ENCODE data around the gene SS18L1. TPM values are rescaled to one million over a fixed set of nuclear protein-coding genes. Genes with fewer than 3 reads are reported as not detected.

SS18L1 gene
- total RNA-seq, 1 donor from 2014 or later: 19.3 TPM

GRCh38 chr20:62151835-62152364 lies 8.3 kb downstream of the SS18L1 start:
- DNase-seq (ENCODE audit: low read depth): no peak

- DNase-seq (ENCODE audit: low read depth): no peak
These were observed 12.1 kb downstream of the SS18L1 start for GRCh38 chr20:62155428-62156253.

GRCh38 chr20:62156254-62156556 lies 12.6 kb downstream of the SS18L1 start:
- DNase-seq (ENCODE audit: low read depth): no peak

- peak; percentile 48 for DNase-seq (ENCODE audit: low read depth)
These were observed 13.2 kb downstream of the SS18L1 start for GRCh38 chr20:62156592-62157386.

GRCh38 chr20:62157387-62158087 lies 14.0 kb downstream of the SS18L1 start:
- no peak for DNase-seq (ENCODE audit: low read depth)

GRCh38 chr20:62158088-62158400 lies 14.5 kb downstream of the SS18L1 start:
- DNase-seq (ENCODE audit: low read depth): no peak

GRCh38 chr20:62158541-62158940 lies 15.0 kb downstream of the SS18L1 start:
- no peak for DNase-seq (ENCODE audit: low read depth)

GRCh38 chr20:62159052-62159451 lies 15.5 kb downstream of the SS18L1 start:
- no peak for DNase-seq (ENCODE audit: low read depth)

GRCh38 chr20:62159839-62160238 lies 16.3 kb downstream of the SS18L1 start:
- peak; percentile 71 for DNase-seq (ENCODE audit: low read depth)

- no peak for DNase-seq (ENCODE audit: low read depth)
These were observed 16.7 kb downstream of the SS18L1 start for GRCh38 chr20:62160253-62160652.

GRCh38 chr20:62160876-62161275 lies 17.3 kb downstream of the SS18L1 start:
- no peak for DNase-seq (ENCODE audit: low read depth)

- DNase-seq (ENCODE audit: low read depth): peak; percentile 33
These were observed 17.8 kb downstream of the SS18L1 start for GRCh38 chr20:62161347-62161746.

GRCh38 chr20:62162765-62163484 lies 19.4 kb downstream of the SS18L1 start:
- no peak for DNase-seq (ENCODE audit: low read depth)

GRCh38 chr20:62163485-62163865 lies 19.9 kb downstream of the SS18L1 start:
- no peak for DNase-seq (ENCODE audit: low read depth)

- DNase-seq (ENCODE audit: low read depth): no peak
These were observed 20.6 kb downstream of the SS18L1 start for GRCh38 chr20:62163986-62164762.

- no peak for DNase-seq (ENCODE audit: low read depth)
These were observed 21.6 kb downstream of the SS18L1 start for GRCh38 chr20:62164879-62165761.

- no peak for DNase-seq (ENCODE audit: low read depth)
These were observed 22.3 kb downstream of the SS18L1 start for GRCh38 chr20:62165762-62166399.

- no peak for DNase-seq (ENCODE audit: low read depth)
These were observed 23.9 kb downstream of the SS18L1 start for GRCh38 chr20:62167474-62167873.

GRCh38 chr20:62168061-62168460 lies 24.5 kb downstream of the SS18L1 start:
- DNase-seq (ENCODE audit: low read depth): no peak

Data from myocyte (in vitro differentiated cells).